Measurements from ENCODE around the gene TRAPPC14. TPM values are rescaled to one million over a fixed set of nuclear protein-coding genes. Genes with fewer than 3 reads are reported as not detected.
A peak's percentile ranks its signal among the peaks of the same experiment; 100 is the strongest.

Gene TRAPPC14
- total and polyA plus RNA-seq, 7 donors: 3.9 to 39.3 (median 11.6) TPM

- Histone ChIP-seq H3K9me3 (no peaks in the 10 kb centered on the region), H3K27me3 (no peaks in the 10 kb centered on the region), H3K36me3 (peaks cover 0 to 12% (median 0%) of the 10 kb centered on the region in 4 donors), H3K4me1 (peaks cover 0 to 39% (median 26%) of the 10 kb centered on the region in 4 donors), H3K27ac (peak overlapping the region in 1 of 4 donors; percentile 29), H3K4me3 (no peak overlapping the region)
- DNase-seq: no peak
- WGBS, 2 donors: 52 to 72% methylated on average over 4 of the region's 4 CpGs
- intact Hi-C loops (cut with DNase I): loop anchor here (5.0 kb wide), 2 partner anchors 132 to 207 kb away; partner anchors contain the start of gene TRIM4
- no peak for TF ChIP-seq POLR2AphosphoS5 (IDR thresholded peaks at IDR 0.05)
- no peak for TF ChIP-seq POLR2A (IDR thresholded peaks at IDR 0.05)
- TF ChIP-seq EP300 (IDR thresholded peaks at IDR 0.05): no peak
- TF ChIP-seq CTCF (IDR thresholded peaks at IDR 0.05): no peak
Observed at GRCh38 chr7:100124301-100125230, 34.0 kb downstream of the TRAPPC14 start.

GRCh38 chr7:100122568-100122967 lies 36.0 kb downstream of the TRAPPC14 start:
- Histone ChIP-seq H3K27ac (peak overlapping the region in 1 of 4 donors; percentile 8), H3K4me1 (peaks cover 0 to 38% (median 26%) of the 10 kb centered on the region in 4 donors), H3K9me3 (no peaks in the 10 kb centered on the region), H3K36me3 (peaks cover 0 to 12% (median 0%) of the 10 kb centered on the region in 4 donors), H3K4me3 (no peak overlapping the region), H3K27me3 (no peaks in the 10 kb centered on the region)
- no peak for DNase-seq
- TF ChIP-seq EP300 (IDR thresholded peaks at IDR 0.05): no peak
- no peak for TF ChIP-seq POLR2AphosphoS5 (IDR thresholded peaks at IDR 0.05)
- no peak for TF ChIP-seq POLR2A (IDR thresholded peaks at IDR 0.05)
- TF ChIP-seq CTCF (IDR thresholded peaks at IDR 0.05): no peak
- 95 to 100% methylated on average over 1 of the region's 1 CpG for WGBS, 2 donors
- intact Hi-C loops (cut with DNase I): no loop called here

GRCh38 chr7:100122067-100122466 lies 36.5 kb downstream of the TRAPPC14 start:
- TF ChIP-seq POLR2A (IDR thresholded peaks at IDR 0.05) (no peak), EP300 (IDR thresholded peaks at IDR 0.05) (no peak), POLR2AphosphoS5 (IDR thresholded peaks at IDR 0.05) (no peak), CTCF (IDR thresholded peaks at IDR 0.05) (no peak)
- H3K4me1 ChIP-seq: peaks cover 0 to 34% (median 26%) of the 10 kb centered on the region in 4 donors
- intact Hi-C loops (cut with DNase I): no loop called here
- WGBS, 2 donors: 33 to 80% methylated on average over 13 of the region's 13 CpGs
- peak overlapping the region in 1 of 4 donors; percentile 8 for H3K27ac ChIP-seq
- H3K36me3 ChIP-seq: peaks cover 0 to 12% (median 0%) of the 10 kb centered on the region in 4 donors
- no peaks in the 10 kb centered on the region for H3K9me3 ChIP-seq
- no peaks in the 10 kb centered on the region for H3K27me3 ChIP-seq
- H3K4me3 ChIP-seq: no peak overlapping the region
- DNase-seq: no peak

- H3K27me3 ChIP-seq: no peaks in the 10 kb centered on the region
- no peak for TF ChIP-seq EP300 (IDR thresholded peaks at IDR 0.05)
- no peak for TF ChIP-seq POLR2A (IDR thresholded peaks at IDR 0.05)
- TF ChIP-seq POLR2AphosphoS5 (IDR thresholded peaks at IDR 0.05): no peak
- TF ChIP-seq CTCF (IDR thresholded peaks at IDR 0.05): no peak
- no peak for DNase-seq
- H3K9me3 ChIP-seq: no peaks in the 10 kb centered on the region
- peak overlapping the region in 2 of 4 donors; percentile 74 to 81 for H3K4me3 ChIP-seq
- peaks cover 0 to 12% (median 0%) of the 10 kb centered on the region in 4 donors for H3K36me3 ChIP-seq
- WGBS, 2 donors: 38 to 58% methylated on average over 1 of the region's 1 CpG
- intact Hi-C loops (cut with DNase I): no loop called here
- peaks cover 0 to 24% (median 19%) of the 10 kb centered on the region in 4 donors for H3K4me1 ChIP-seq
- peak overlapping the region; percentile 84 to 91 (median 88) for H3K27ac ChIP-seq
Observed at GRCh38 chr7:100120733-100121036, 37.8 kb downstream of the TRAPPC14 start.

Measured in sigmoid colon (tissue), 7 donors.